ENCODE data around the gene ABCA8. TPM values are rescaled to one million over a fixed set of nuclear protein-coding genes. Genes with fewer than 3 reads are reported as not detected.
"Not testable (repeated sequence)": the region's sequence is repeated elsewhere in the genome, so short reads cannot be mapped to it uniquely, and the experiment has no call there.

The ABCA8 gene
- total RNA-seq, 1 donor from 2014 or later = 4.7 TPM

DNA sequence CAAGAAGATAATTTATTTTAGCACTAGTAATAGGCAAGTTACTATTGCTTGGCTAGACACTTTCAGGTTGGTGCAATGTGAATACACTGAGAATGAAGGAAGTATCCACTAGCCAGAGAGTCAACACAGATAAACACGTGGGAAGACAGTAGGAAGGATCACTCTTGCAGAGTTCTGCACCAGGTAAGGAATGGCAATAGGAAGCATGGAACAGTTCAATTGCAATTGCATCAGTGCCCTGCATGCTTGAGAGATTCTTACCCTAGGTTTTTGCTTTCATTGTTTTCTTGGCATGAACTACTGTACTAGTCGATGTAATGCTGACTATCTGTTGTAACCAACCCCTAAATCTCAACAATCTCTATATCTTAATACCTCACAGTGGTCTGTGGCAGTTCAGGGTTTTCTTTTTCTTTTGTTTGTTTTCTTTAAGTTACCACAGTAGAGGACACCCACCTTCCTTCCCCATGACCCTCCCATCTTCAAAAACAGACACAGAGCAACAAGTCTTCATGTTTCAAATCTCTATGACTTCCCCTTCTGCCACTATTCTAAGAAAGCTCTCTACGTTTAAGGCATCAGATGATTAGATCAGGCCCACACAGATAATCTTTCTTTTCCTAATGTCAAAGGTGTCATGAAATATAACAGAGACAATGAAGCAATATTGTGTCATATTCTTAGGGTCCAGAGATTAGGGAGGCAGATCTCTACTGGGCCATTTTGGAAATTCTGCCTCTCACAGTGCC, 18.1 kb upstream of the ABCA8 start:
- TF ChIP-seq, protein P1, sequence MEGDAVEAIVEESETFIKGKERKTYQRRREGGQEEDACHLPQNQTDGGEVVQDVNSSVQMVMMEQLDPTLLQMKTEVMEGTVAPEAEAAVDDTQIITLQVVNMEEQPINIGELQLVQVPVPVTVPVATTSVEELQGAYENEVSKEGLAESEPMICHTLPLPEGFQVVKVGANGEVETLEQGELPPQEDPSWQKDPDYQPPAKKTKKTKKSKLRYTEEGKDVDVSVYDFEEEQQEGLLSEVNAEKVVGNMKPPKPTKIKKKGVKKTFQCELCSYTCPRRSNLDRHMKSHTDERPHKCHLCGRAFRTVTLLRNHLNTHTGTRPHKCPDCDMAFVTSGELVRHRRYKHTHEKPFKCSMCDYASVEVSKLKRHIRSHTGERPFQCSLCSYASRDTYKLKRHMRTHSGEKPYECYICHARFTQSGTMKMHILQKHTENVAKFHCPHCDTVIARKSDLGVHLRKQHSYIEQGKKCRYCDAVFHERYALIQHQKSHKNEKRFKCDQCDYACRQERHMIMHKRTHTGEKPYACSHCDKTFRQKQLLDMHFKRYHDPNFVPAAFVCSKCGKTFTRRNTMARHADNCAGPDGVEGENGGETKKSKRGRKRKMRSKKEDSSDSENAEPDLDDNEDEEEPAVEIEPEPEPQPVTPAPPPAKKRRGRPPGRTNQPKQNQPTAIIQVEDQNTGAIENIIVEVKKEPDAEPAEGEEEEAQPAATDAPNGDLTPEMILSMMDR (conservative IDR thresholded peaks at IDR 0.05) = no peak
- Mint-ChIP-seq H3K27ac (no peak overlapping the region), H3K9me3 (no peaks in the 10 kb centered on the region), H3K36me3 (no peaks in the 10 kb centered on the region), H3K4me1 (ENCODE audit: unreplicated experiment) (peaks cover 8% of the 10 kb centered on the region), H3K27me3 (peaks cover 3% of the 10 kb centered on the region), H3K4me3 (no peak overlapping the region)
- no peak for DNase-seq (ENCODE audit: extremely low spot score, unreplicated experiment)

DNA sequence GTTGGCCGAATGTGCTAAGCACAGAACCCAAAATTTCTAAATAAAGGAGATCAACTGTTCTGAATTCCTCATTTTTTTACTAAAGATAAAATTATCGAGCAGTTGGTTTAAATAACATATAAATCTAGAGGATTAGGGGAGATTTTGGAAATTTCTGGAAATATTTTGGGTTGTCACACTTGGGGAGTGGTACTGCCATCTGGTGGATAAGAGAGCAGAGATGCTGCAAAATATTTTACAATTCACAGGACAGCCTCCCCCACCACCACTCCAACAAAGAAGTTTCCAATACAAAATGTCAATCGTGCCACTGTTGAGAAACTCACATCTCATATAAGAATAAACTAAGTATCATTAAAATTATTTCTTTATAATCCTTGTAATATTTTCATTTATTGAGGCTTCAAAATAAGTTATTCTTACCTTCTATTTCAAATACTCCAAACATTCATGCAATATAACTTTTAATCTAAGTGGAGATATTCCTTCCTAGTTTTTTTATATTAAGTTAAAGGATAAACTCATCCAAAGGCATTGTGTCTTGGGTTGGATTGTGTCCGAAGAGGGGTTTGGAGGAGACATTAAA, 17.0 kb upstream of the ABCA8 start:
- peaks cover 8% of the 10 kb centered on the region for H3K4me1 Mint-ChIP-seq (ENCODE audit: unreplicated experiment)

DNA sequence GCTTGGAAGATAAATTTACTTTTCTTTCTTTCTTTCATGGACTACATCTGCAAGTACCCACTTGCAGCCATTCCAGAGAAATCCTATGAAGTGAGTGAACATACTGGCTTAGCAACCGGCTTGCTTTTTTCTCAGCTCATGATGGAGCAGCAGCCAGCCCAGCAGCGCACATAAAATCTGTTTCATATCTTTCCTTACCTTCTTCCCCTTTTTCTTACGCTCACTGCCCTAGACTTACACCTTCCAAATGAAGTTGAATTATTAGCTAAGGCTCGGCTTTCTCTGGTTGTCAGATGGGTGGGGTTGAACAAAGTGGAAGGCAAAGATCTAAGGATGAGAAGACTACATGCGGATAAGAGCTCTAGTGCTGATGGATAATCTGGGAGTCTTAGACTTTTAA, 13.9 kb upstream of the ABCA8 start:
- H3K27ac Mint-ChIP-seq = no peak overlapping the region
- H3K9me3 Mint-ChIP-seq = no peaks in the 10 kb centered on the region
- no peaks in the 10 kb centered on the region for H3K36me3 Mint-ChIP-seq
- H3K4me1 Mint-ChIP-seq (ENCODE audit: unreplicated experiment) = peaks cover 8% of the 10 kb centered on the region
- no peak overlapping the region for H3K4me3 Mint-ChIP-seq
- TF ChIP-seq, protein P1 (conservative IDR thresholded peaks at IDR 0.05) = no peak
- no peak for DNase-seq (ENCODE audit: extremely low spot score, unreplicated experiment)
- peaks cover 3% of the 10 kb centered on the region for H3K27me3 Mint-ChIP-seq

More for the DNA sequence above, 17.0 kb upstream of the ABCA8 start:
- Mint-ChIP-seq H3K9me3 (no peaks in the 10 kb centered on the region), H3K27me3 (peaks cover 3% of the 10 kb centered on the region), H3K27ac (no peak overlapping the region), H3K36me3 (no peaks in the 10 kb centered on the region), H3K4me3 (no peak overlapping the region)
- TF ChIP-seq, protein P1 (conservative IDR thresholded peaks at IDR 0.05) = peak; percentile 84
- no peak for DNase-seq (ENCODE audit: extremely low spot score, unreplicated experiment)

DNA sequence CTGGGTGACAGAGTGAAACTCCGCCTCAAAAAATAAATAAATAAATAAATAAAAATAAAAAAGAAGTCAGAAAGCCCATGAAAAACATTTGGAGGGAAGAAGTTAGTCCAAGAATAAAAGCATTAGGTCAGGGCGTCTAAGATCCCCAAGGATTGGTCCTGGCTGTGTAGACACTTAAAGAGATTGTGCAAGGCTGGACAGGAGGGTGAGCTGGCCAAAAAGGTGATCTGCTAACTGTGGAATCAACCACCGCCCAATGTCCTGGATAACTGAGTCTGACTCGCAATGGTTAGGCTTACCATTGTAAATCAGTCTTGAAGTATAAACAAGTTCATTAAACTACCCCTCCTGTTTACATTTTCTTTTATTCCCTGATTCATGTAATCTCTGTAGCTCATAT, 8.8 kb upstream of the ABCA8 start:
- H3K27ac Mint-ChIP-seq = no peak overlapping the region

DNA sequence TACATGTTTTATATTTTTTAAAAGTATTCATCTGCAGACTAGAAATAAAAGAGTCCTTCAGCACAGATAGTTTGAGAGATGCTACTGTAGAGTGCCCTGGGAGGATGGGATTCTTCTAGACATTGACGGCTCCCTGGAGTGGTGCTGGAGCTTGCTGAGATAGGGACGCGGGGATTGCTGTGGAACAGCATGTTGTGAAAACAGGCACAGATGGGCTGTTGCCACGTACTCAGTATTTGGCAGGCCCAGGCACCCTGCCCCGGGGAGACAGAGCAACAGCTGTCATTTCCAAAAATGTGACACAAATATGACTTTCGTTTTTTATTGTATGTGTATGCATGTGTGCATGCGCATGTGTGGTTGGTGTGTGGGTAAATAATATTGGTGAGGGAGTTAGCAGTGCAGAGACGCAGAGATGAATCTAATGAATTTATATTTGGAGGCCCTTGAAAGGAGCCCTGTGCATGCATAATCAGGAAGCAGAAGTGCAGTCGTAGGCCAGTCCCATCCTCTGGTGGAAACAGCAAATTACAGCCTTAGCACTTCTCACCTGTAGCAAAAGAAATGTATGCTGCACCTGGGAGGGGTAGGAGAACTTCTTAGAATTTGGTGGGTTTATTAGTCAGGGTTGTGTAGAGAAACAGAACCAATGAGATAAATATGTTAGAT, 6.2 kb upstream of the ABCA8 start:
- Mint-ChIP-seq H3K36me3 (no peaks in the 10 kb centered on the region), H3K9me3 (no peaks in the 10 kb centered on the region), H3K27ac (no peak overlapping the region), H3K27me3 (peaks cover 1% of the 10 kb centered on the region), H3K4me3 (no peak overlapping the region), H3K4me1 (ENCODE audit: unreplicated experiment) (no peaks in the 10 kb centered on the region)
- TF ChIP-seq, protein P1 (conservative IDR thresholded peaks at IDR 0.05) = no peak
- DNase-seq (ENCODE audit: extremely low spot score, unreplicated experiment) = no peak

More for the DNA sequence above, 8.8 kb upstream of the ABCA8 start:
- TF ChIP-seq, protein P1 (conservative IDR thresholded peaks at IDR 0.05) = no peak
- Mint-ChIP-seq H3K27me3 (peaks cover 3% of the 10 kb centered on the region), H3K4me3 (no peak overlapping the region), H3K36me3 (no peaks in the 10 kb centered on the region), H3K4me1 (ENCODE audit: unreplicated experiment) (no peaks in the 10 kb centered on the region), H3K9me3 (no peaks in the 10 kb centered on the region)
- DNase-seq (ENCODE audit: extremely low spot score, unreplicated experiment) = no peak

DNA sequence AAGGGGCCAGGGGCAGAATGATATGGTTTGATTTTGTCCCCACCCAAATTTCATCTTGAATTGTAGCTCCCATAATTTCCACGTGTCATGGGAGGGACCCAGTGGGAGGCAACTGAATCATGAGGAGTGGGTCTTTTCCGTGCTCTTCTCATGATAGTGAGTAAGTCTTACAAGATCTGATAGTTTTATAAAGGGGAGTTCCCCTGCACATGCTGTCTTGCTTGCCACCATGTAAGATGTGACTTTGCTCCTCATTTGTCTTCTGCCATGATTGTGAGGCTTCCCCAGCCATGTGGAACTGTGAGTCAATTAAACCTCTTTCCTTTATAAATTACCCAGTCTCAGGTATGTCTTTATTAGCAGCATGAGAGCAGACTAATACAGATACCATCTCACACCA, 3.9 kb upstream of the ABCA8 start:
- not testable (repeated sequence) for H3K36me3 Mint-ChIP-seq; H3K27ac Mint-ChIP-seq; H3K4me1 Mint-ChIP-seq (ENCODE audit: unreplicated experiment)

More for the DNA sequence above, 3.9 kb upstream of the ABCA8 start:
- not testable (repeated sequence) for H3K27me3 Mint-ChIP-seq; H3K9me3 Mint-ChIP-seq; DNase-seq (ENCODE audit: extremely low spot score, unreplicated experiment); H3K4me3 Mint-ChIP-seq

Measured in type B pancreatic cell (in vitro differentiated cells).